Glomerular visceral epithelial cell (primary cell): ENCODE data around the gene HES4.
A peak's percentile ranks its signal among the peaks of the same experiment; 100 is the strongest.
"Not testable (repeated sequence)": the region's sequence is repeated elsewhere in the genome, so short reads cannot be mapped to it uniquely, and the experiment has no call there.

Source experiments
- DNase-seq: peaks from one replicate; pipeline ENCODE4 v3.0.0-alpha.2; 2016; ENCODE audit errors: extremely low spot score

Gene HES4

DNA sequence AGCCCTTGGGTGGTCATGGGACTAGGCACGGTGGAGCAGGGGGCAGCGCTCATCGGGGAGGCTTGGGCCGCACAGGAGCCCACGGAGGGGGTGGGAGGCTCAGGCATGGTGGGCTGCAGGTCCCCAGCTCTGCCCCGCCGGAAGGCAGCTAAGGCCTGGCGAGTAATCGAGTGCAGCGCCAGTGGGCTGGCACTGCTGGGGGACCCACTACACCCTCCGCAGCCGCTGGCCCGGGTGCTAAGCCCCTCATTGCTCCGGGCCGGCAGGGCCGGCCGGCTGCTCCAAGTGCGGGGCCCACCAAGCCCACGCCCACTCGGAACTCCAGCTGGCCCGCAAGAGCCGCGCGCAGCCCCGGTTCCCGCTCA lies 18.4 kb upstream of the HES4 start:
- not testable (repeated sequence) for DNase-seq

DNA sequence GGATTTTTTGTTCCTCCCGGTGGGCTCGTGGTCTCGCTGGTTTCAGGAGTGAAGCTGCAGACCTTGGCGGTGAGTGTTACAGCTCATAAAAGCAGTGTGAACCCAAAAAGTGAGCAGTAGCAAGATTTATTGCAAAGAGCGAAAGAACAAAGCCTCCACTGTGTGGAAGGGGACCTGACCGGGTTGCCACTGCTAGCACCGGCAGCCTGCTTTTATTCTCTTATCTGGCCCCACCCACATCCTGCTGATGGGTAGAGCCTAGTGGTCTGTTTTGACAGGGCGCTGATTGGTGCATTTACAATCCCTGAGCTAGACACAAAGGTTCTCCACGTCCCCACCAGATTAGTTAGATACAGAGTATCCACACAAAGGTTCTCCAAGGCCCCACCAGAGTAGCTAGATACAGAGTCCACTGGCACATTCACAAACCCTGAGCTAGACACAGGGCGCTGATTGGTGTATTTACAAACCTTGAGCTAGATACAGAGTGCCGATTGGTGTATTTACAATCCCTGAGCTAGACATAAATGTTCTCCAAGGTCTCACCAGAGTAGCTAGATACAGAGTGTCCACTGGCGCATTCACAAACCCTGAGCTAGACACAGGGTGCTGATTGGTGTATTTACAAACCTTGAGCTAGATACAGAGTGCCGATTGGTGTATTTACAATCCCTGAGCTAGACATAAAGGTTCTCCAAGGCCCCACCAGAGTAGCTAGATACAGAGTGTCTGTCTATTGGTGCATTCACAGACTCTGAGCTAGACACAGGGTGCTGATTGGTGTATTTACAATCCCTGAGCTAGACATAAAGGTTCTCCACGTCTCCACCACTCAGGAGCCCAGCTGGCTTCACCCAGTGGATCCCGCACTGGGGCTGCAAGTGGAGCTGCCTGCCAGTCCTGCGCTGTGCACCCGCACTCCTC lies 17.8 kb upstream of the HES4 start:
- not testable (repeated sequence) for DNase-seq

DNA sequence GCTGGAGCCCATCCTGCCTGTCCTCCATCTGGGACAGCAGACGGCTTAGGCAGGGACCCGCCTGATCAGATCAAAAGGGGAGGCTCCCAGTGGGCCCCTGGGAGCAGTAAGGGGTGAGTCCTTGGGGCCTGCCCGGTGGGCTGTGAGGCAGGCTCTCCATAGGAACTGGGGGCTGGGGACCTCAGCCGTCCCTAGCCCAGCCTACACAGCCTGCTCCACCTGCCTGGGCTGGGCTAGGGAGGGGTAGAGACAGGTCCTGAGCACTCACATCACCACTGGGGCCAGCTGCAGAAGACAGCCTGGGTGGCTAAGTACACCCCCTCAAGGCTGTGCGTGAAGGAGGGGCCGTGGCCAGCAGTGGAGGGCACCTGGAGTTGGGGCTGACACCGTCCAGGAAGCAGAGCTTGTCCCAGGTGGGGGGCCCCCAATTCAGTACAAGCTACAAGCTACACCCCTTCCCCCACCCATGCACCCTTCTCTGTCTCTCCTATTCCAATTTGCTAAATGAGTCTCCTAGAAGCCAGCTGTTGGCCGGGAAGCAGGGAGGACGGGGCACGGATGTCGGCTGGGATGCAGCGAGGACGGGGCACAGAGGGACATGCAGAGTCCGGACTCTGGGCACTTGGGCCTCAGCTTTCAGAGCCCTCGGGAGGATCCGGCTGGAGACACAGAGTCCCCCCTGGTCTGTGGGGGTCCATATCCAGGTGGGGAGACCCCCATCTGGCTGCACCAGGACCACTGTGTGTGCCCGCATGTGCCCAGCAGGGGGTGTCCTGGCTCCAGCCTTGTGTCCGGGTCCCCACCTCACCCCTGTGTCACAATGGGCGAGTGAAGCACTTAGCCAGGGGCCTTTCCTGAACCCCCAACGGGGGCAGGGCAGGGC lies 15.1 kb upstream of the HES4 start:
- no peak for DNase-seq

DNA sequence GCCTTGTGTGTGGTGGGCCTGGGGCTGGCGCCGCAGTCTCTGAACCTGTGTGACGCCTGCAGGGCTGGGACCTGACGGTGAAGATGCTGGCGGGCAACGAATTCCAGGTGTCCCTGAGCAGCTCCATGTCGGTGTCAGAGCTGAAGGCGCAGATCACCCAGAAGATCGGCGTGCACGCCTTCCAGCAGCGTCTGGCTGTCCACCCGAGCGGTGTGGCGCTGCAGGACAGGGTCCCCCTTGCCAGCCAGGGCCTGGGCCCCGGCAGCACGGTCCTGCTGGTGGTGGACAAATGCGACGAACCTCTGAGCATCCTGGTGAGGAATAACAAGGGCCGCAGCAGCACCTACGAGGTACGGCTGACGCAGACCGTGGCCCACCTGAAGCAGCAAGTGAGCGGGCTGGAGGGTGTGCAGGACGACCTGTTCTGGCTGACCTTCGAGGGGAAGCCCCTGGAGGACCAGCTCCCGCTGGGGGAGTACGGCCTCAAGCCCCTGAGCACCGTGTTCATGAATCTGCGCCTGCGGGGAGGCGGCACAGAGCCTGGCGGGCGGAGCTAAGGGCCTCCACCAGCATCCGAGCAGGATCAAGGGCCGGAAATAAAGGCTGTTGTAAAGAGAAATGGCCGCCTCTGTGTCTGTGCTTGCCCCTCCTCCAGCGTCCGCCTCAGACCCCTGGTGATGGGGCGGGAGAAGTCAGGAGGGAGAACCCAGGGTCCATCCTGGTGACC lies 14.2 kb upstream of the HES4 start:
- no peak for DNase-seq

DNA sequence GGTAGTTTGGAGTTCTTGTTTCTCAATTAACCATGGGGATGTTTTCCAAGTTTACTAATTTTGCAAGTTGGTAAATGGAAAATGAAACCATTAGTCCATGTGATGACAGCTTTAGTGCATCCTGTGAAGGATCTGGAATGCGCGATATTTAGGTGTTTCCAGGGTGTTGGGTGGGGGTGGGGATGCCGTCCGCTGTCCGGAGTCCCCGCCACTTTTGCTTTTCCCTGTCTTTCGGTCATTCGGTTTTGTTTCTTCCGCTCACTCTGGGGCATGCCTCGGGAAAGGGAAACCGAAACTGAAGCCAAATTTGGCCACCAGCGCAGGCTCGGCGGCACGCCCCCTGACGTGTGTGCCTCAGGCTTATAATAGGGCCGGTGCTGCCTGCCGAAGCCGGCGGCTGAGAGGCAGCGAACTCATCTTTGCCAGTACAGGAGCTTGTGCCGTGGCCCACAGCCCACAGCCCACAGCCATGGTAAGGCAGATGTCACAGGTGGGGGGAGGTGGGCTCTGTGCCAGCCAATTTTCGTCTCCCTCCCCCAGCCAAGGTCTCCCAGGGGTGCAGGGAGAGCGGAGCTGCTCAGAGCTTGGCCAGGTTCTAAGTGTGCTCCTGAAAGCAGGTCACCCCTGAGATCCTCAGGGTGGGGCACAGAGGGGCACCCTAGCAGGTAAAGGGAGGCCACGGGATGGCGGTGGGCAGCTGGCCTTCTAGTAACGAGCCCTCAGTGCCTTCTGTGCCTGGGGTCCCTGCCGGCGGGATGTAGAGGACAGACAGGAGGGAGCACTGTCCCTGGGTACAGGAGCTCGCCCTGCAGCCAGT lies 13.4 kb upstream of the HES4 start, which contains the start of gene ISG15:
Gene ISG15, plus strand, starts transcription at position 393 of the 817 bp plus-strand sequence. Its CDS starts 77 bp downstream, at position 470.
- DNase-seq = peak; percentile 89

DNA sequence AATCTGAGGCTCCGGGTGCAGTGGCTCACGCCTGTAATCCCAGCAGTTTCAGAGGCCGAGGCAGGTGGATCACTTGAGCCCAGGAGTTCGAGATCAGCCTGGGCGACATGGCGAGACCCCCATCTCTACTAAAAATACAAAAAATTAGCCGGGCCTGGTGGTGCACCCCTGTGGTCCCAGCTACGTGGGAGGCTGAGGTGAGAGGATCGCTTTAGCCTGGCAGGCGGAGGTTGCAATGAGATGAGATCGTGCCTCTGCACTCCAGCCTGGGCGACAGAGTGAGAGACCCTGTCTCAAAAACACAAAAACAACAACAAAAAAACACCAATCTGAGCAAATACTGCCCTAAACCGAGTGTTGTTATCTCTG lies 12.8 kb upstream of the HES4 start:
- not testable (repeated sequence) for DNase-seq

DNA sequence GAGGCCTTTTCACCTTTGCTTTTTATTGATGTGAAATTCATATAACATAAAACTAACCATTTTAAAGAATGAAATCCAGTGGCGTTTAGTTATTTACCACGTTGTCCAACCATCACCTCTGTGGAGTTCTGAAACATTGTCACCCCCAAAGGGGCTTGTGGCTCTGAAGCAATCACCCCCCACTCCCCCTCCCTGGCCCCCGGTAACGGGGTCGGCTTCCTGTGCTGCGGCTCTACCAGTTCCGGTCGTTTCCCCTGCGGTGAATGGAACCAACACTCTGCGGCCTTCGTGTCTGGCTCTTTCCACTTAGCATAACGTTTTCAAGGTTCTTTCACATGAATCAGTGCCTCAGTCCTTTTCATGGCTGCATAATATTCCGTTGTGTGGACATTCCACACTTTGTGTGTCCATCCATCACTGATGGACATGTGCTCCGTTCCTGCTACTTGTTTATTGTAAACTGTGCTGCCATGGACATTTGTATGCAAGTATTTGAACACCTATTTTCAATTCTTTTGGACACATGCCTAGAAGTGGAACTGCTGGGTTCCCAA lies 11.6 kb upstream of the HES4 start:
- DNase-seq = no peak

DNA sequence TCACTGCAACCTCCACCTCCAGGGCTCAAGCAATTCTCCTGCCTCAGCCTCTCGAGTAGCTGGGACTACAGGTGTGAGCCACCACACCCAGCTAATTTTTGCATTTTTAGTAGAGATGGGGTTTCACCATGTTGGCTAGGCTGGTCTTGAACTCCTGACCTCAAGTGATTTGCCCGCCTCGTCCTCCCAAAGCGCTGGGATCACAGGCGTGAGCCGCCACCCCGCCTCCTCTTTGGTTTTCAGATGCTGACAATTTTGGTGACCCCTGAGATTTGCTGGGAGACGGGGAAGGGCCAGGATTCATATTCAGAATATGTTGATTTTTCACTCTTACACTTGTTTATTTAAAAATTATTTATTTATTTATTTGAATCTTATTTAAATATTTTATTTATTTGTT lies 10.2 kb upstream of the HES4 start:
- DNase-seq = not testable (repeated sequence)

DNA sequence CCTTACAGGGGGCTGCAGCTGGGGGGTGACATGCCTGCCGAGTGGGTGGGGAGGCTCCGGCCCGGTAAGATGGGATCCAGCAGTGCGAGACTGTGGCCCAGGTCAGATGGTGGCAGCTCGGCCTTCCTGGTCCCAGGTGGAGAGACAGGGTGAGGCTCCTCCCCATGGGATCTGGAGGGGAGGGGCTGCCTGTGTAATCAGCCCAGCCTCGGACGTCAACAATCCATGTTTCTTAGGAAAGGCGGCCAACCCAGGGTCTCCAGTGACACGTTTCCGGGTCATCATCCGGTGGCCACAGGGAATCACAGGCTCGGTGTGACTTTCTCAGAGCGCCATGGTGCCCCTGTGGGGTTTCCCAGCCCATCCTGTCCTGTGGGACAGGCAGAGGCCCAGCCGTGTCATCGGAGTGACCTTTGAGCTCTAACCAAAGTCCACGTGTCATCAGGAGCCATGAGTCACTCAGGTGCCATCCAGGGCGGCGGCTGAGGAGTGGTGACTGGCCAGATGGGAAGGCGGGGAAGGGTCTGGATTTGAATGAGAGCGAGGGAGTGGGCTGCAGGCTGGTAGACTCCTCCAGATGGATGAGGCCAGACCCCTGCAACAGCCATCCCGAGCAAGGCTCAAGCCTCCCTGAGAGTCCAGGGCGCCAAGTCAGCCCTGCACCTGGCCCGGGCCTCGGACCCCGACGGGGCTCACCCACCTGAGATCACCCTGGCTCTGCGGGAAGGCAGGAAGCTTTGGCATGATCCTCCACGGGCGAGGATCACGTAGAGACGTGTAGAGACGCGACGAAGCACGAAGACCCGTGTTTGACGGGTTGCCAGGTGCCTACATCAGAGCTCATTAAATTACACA lies 6.6 kb upstream of the HES4 start:
- DNase-seq = no peak

DNA sequence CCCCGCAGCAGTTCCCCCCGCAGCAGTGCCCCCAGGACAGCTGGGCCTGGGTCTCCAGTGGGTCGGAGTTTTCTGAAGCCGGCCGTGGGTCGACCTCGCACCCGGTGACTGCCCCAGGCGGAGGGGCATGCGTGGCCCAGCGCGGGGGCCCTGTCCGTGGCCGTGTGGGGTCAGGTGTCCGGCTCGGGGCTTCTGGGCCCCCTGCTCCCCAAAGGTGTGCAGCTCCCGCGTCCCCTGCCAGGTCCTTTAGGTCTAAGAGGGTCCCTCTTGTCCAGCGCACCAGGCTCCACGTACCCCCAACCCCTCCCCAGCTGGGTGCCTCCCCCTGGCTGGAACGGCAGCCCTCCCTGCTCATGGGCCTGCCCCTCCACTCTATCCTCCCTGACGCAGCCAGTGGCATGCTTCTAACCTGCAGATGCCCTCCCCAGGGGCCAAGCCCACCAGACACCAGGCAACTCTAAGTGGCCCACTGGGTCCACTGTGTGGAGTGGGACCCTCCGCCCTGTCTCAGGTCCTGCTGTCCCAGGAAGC lies 5.9 kb upstream of the HES4 start:
- no peak for DNase-seq

DNA sequence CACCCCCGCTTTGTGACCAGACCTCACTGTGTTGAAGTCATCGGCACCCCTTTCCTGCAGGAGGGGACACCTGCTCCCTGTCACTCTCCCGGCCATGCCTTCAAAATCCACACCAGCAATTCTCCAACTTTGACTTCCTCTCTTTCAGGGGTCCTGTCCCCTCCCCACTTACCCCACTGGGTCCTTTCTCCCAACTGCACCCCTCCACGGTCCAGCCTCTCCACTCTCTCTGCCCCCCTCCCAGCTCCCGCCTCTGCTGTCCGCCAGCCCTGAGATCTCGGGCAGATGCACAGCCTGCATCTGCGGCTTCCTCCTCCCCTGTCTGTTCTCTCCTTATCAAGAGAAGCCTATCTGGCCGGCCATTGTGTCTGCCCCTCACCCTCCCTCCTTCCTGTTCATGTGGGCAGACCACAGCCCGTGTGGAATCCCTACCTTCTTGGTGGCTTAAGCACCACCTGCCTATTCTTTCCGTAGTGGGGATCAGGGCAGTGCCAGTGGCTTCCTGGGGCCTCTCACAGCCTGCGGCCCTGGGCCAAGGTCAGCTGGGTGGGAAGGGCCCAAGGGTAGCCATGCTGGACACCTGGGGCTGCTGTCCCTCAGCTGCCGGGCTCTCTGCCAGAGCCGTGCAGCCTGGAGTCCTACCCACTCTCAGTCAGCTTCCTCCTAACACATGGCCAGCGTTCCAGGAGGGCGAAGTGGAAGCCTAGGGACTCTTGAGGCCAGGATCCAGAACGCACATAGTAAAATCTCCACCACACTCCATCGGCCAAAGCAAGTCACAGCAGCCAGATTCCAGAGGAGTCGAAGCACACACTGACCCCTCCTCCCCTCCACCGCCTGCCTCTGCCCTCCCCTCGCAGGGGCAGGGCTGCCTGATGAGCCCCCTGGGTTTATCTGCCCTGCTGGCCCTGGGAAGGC lies 5.1 kb upstream of the HES4 start:
- DNase-seq = peak; percentile 88

DNA sequence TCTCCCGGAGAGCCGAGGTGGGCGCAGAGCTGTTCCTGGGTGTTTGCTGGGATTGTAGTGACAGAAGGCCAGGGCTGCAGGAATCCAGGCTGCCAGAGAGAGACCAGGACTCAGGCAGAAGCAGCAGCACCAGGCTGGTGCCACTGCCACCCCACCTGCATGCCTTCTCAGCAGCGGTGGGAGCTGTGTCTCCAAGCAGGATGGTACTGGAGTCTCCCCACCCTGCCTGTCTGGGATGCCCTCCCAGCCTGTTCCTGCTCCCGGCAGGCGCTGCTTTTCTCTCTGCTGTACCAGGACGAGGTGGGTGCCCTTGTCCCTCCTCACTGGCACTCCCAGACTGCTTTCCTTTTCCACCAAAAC lies 4.5 kb upstream of the HES4 start:
- no peak for DNase-seq

DNA sequence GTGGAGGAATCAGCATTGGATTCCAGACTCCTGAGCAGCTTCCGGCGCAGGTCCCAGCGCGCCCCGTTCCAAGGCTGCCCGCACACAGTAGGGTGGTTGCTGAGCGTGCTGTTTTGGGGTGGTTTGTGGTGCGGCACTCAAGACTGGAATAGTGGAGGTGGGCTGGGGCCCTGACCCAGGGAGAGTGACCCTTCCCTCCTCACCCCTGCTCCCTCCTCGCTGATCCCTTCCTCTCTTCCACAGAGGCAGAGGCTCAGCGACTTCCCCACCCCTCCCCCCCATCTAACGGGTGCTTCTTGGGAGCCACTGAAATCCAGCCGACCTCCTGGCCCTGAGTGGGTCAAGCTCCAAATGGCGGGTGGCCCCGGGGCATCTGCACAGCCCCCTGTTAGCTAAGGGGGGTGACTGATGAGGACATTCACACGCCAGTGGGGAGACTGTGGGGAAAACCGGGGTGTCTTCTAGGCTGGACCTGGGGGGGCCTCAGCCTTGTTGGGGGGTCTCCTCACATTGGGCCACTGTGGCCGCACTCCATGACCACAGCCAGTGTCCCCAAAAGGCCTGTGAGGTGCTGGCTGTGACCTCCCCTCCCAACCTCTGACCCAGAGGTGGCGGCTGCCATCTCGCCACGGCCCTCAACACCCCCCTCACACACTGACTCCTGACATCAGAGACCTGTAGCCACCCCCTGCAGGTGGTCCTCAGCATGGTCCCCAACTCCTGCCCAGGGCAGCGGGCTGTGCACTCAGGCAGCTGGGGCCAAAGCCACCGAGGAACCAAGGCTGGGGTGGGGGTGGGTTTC lies 3.9 kb upstream of the HES4 start:
- no peak for DNase-seq

DNA sequence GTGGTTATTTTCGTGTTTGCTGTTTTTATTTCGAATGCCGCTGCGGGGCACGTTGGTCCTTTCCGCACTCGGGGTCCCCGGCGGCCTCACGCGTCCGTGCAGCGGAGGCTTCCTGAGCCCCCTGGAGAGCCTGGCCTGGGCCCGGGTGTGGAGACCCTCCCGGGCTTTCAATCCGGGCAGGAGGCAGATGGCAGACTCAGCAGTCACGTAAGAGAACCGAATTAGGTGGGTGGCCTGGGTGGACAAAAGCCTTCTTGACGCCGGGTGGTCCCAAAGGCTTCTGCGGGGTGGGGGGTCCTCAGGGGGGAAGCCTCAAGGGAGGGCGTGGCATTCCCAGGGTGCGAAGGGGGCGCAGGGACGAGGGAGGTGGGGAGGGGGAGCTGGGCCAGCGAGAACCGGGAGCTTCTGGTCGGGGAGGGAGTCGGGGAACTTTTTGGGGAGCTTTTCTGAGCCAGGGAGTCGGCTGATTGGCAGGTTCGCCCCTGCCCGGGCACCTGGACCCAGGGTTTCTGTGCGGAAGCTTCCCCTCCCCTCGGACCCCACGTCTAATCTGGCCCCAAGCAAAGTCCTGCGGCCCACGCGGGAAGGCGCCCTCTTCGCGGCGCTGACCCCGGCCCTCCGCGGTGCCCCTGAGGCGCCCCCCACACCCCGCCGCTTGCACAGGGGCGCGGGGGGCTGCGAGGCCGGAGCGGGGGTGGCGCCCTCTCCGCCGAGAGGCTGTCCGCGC lies 1.3 kb upstream of the HES4 start:
- DNase-seq = no peak

DNA sequence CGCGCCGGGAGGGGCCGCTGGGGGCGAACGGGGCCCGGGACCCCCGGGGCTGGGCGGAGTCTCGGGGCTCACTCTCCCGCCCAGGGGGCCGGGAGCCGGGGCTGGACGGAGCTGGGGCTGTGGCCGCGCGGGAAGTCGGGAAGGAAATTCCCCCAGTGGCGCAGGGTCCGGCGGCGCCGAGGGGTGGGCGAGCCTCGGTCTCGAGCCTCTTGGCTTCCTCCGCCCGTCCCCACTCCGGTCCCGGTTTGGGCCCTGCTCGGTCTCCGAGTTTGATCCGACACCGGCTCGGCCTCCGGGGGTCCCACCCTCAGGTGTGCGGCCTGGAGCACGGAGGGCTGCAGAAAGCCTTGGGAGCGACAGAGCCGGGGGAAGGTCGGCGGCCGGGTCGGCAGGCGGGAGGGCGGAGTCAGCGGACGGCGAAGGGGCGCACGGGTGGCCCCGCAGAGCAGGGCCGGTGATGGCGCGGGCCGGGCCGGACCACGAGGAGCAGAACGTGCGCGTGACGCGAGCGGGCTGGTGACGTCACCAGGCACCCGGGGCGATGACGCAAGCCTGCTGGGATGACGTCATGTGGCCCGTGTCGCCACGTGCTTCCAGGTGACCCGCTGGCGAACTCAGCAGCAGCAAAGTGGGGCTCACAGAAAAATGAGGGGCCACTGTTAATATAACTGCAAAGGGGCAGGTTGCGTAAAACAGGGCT lies 610 bp upstream of the HES4 start:
- DNase-seq = peak; percentile 87

DNA sequence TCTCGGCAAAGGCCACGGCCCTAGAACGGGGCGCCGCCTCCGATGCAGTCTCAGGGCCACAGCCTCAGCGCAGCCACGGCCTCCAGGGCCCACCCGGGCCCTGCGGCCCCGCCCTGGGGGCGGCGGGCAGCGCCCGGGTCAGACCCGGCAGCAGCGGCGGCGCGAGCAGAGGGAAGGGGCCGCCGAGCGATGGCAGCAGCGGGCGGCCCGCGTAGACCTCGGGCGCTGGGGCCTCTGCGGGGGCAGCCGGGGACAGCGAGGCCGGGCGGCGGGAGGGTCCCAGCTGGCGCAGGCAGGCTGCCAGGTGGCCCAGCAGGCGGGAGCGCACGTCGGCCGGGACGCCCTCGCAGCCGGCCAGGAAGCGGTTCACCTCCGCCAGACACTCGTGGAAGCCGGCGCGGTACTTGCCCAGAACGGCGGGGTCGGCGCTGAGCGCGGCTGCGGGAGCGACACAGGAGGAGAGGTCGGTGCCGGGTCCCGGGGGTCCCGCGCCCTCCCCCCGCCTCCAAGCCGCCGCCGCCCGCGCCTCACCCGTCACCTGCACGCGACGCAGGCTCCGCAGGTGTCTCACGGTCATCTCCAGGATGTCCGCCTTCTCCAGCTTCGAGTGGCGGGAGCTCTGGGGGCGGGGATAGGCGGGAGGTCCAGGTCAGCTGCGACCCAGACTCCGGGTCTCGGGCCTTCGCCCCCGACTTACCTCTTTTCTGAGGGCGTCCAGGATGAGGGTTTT lies 737 bp downstream of the HES4 start:
- DNase-seq = peak; percentile 45
